GM12878 (cell line): ENCODE data around the gene CTNNA3.

Experiments used
- CTCF ChIP-seq, 3 experiments: IDR thresholded peaks in 2 of 3; conservative IDR thresholded peaks in 1 of 3; 2 replicates each; pipeline ENCODE4 v1.5.1; 2011; ENCODE audit warnings: low read depth in 3 of 3, low read length in 3 of 3, mild to moderate bottlenecking in 3 of 3, control low read depth in 2 of 3, moderate library complexity in 2 of 3, inconsistent platforms in 1 of 3, mixed read lengths in 1 of 3; ENCODE audit not compliant: control insufficient read depth in 2 of 3, insufficient read depth in 1 of 3; ENCODE audit errors: extremely low read depth in 1 of 3
- KDM1A ChIP-seq: fragments of 200-600 bp; sonication (generic); IDR thresholded peaks from 2 replicates; pipeline ENCODE4 v1.6.1; 2016; ENCODE audit warnings: borderline replicate concordance
- NRF1 ChIP-seq: conservative IDR thresholded peaks from 2 replicates; pipeline ENCODE4 v1.6.1; 2011; ENCODE audit warnings: mild to moderate bottlenecking, low read depth, low read length, improper control_type of control experiment
- POLR2A ChIP-seq: IDR thresholded peaks from 2 replicates; pipeline ENCODE4 v1.6.1; 2011; ENCODE audit warnings: low read depth, mild to moderate bottlenecking, low read length

- no peak for TF ChIP-seq NRF1
- TF ChIP-seq KDM1A = no peak
- no peak for TF ChIP-seq POLR2A
- TF ChIP-seq CTCF (IDR thresholded peaks at IDR 0.05 in 2 of 3, conservative IDR thresholded peaks at IDR 0.05 in 1 of 3; ENCODE audit: control insufficient read depth in 2 of 3, extremely low read depth in 1 of 3, insufficient read depth in 1 of 3, low read depth in 3 of 3, low read length in 3 of 3) = no peak
Observed at GRCh38 chr10:65894379-65894778, 1801.6 kb downstream of the CTNNA3 start.
